ENCODE data around the gene KIF26B.

KIF26B gene

DNA sequence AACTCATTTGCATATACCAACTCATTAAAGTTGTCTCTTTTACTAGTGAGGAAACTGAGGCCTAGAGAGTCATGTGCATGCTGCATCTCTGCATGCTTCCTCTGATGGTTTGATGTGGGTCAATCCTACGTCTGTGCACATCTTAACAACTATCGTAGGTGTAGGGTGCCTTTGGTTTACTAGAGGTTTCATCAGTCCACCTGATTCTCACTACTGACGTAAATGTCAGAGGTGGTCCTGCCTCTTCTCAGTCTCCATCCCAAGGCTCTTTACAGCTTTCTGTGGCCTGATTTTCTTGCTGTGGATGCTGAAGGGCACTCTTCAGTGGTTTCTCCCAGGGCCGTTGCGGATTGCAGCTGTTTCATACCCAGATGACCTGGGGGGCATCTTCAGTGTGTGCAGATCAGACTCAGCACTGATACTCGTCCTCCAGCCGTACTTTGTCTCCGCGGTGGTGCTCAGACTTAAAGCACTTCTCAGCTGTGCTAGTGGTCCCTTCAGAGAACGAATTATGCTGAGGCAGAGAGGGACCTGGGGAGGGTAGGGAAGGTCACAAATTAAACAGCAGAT, 407.0 kb downstream of the KIF26B start:
- no peak for DNase-seq (ENCODE audit: low read depth in 2 of 2)

DNA sequence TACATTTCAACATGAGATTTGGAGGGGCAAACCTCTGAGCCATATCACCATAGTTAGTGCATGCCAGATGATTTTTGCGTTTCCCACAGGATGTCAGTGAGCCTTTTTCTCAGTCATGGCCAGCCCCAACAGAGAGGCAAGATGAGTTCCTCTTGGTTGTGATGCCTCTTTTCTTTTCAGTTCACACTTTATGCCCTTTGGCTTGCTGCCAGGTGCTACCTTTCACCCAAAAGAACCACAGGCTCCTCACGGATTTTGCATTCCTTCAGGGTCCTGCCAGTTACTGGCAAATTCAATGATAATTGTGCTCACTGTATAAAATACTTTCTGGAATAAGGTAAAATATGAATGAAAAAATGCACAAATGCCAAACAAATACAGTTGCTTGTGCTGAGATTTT, 411.3 kb downstream of the KIF26B start:
- no peak for DNase-seq (ENCODE audit: low read depth in 2 of 2)

DNA sequence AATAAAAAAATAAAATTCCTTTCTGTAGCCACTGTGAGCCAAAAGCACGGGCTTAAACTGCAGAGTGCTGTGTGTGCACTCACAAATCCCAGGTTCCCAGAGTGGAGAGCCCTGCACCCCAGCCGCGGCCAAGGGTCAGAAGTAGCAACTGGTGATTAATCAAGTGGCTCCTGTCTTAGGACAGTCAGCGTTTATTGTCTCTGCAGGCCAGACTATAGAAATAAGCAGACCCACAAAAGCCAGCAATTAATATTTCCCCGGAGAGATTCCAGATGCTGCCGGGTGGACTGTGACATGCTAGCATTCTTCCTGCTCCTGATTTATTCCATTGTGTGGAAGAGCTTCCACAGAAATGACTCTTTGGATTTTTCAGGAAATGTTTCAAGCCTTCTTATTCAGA, 412.2 kb downstream of the KIF26B start:
- DNase-seq (ENCODE audit: low read depth in 2 of 2), result no peak

DNA sequence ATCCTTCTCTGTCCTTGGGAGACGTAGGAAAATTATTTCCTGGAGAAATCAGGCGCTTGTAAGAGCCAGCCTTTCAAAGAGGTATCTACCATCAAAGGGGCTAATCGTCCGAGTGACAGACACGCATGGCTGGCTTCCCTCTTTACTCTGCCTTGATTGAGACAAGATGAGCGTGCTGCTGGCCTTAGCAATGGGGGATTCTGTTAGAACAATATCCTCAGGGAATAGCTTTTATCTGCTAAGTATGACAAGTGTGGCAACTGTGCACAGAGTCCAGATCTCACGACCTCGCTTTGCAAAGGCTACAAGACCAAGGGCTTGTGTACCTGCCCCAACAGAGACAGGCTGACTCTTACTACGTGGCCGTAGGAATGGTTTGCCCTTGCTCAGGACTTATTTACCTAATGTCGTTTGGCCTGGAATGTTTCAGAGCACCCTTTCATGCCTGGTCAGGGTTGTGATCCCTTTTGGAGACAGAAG, 417.1 kb downstream of the KIF26B start:
- no peak for DNase-seq (ENCODE audit: low read depth in 2 of 2)

DNA sequence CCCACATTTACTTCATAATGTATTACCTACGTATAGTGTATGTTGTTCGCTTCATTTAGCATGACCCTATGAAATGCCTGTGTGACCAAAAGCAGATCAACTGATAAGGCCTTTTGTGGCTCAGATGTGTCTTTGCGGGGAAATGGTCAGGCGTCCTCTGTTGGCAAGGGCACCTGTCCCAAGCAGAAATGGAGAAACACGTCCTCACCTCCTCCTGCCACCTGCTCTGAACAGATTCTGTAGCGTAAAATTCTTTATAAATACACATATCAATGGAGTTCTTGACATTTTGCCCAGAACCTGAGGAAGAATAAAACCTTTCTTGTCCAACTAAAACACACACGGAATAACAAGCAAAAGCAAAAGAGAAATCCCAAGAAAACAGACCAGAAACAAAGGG, 417.9 kb downstream of the KIF26B start:
- DNase-seq (ENCODE audit: low read depth in 2 of 2), result no peak

DNA sequence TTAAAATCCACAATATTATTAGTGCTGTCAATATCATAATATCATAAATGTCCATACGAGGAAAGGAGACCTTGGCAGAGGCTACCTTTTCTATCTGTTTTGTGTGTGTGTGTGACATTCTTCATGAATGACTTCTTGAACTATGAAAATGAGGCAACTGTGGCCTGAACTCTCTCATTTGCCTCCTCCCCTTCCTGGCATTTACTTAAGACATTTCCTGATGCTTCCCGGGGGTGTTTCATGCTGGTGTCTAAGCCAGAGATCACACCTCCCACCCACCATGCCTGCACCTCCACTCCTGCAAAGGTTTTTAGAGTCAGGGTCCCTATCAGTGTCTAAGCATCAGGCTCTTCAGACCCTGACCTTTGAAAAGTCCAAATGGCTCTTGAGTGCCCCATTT, 420.9 kb downstream of the KIF26B start:
- no peak for DNase-seq (ENCODE audit: low read depth in 2 of 2)

DNA sequence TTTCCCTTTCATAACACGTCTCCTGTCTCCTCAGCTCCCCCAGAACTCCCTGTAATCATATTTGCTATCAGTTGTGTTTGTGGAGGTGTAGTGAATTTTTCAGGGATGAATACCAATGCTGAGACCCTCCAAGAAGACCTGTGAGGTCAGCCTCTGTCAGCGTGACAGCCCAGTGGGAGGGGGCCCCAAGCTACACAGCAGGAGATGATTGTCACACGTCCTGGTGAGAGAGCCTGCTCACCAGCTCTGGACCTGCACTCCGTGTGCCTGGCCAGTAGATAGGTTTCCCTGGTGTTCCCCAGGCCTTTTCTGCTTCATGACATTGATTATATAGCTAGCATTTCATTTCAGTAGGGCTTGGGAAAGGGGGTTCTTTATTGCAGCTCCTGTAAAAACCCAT, 421.5 kb downstream of the KIF26B start:
- no peak for DNase-seq (ENCODE audit: low read depth in 2 of 2)

DNA sequence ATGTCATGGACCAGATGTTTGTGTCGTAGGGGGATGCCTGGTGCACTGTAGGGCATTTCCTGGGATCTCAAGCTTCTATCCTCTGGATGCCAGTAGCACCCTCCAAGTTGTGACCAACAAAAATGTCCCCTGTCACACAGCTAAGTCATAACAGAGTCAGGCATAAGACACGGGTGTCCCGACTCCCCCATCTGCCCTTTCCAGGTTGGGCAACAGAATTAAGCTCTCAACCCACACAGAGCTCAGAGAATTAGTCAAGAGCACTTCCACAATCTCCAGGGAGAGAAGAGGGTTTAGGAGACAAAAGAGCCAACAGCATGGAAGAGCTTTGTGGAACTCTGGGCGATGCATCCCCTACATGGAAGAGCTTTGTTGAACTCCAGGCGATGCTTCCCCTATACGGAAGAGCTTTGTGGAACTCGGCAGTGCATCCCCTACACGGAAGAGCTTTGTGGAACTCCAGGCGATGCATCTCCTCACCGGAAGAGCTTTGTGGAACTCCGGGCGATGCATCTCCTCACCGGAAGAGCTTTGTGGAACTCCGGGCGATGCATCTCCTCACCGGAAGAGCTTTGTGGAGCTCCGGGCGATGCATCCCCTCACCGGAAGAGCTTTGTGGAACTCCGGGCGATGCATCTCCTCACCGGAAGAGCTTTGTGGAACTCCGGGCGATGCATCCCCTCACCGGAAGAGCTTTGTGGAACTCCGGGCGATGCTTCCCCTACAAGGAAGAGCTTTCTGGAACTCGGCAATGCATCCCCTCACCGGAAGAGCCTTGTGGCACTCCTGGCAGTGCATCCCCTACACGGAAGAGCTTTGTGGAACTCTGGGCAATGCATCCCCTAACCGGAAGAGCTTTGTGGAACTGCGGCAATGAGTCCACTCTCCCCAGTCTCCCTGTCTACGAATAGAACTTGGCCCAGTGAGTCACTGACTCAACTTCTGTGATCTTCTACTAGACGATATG, 422.7 kb downstream of the KIF26B start:
- no peak for DNase-seq (ENCODE audit: low read depth in 2 of 2)

DNA sequence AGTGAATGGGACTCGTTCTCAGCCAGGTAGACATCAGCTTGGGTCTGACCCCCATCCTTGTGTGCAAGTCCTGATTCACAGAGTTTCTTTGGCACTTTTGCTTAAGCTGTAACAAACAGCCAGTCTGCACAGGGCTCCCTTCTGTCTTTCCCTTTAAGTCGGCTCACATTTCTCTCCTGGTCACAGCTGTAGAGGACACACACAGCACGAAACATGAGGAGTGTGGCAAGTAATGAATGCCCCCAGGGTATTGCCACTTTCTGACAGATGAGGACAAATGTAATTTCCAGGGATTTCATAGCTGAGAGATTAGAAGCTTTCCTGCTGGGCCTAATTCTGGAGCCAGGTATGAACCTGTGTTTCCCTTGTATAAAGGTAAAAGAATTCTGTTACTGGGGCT, 423.5 kb downstream of the KIF26B start:
- DNase-seq (ENCODE audit: low read depth in 2 of 2), result no peak

DNA sequence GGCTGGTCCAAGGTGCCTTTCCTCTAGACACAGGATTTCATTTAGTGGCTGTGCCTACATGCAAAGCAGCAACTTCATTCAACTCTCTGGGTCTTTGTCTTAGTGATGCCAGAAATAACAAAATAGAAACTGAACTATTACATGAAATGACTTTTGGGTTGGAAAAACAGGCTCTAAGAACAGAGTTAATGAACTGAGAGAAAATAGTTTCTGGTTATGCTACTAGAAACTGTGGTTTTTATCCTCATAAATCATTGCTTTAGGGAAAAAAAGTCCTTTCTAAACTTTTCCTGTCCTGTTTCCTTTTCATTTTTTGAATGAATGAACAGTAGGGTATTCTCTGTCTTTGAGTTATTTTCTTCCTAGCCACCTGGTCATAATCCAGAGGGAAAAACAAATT, 424.0 kb downstream of the KIF26B start:
- DNase-seq (ENCODE audit: low read depth in 2 of 2), result no peak

DNA sequence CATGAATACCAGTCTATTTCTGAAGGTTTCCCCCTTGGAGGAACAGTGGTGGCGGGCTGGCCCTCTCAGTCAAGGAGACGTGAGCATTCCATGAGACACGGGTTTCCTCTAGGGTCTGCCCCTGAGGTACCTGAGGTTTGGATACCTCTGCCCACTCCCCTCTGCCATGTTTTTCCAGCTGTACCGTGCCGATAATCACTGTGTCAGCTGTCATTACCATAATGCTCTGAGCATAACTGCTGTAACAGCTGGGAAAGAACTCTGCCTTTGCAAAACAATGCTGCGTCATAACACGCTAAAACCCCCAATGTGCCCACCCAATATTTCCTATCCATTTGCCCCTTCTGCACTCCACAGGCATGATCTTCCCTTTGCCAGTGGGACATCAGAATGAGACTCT, 425.1 kb downstream of the KIF26B start:
- DNase-seq (ENCODE audit: low read depth in 2 of 2), result no peak

DNA sequence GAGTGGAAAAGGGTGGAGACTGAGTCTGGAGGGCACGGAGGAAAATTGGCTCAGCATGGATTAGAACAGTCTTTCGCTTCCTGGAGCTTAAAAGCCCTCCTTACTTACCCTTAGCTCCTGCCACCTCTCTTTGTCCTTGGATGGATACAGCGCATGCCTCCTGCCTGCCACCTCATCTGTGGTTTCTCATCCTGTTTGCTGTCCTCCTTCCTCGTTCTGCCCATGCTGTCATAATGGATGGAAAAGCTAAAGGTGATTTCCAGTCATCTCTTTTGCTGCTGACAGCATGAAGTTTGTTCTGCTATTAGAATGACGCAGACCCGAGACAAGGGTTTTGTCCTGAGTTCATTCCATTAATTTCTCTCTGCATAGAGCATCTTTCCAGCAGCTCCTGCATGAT, 425.9 kb downstream of the KIF26B start:
- no peak for DNase-seq (ENCODE audit: low read depth in 2 of 2)

DNA sequence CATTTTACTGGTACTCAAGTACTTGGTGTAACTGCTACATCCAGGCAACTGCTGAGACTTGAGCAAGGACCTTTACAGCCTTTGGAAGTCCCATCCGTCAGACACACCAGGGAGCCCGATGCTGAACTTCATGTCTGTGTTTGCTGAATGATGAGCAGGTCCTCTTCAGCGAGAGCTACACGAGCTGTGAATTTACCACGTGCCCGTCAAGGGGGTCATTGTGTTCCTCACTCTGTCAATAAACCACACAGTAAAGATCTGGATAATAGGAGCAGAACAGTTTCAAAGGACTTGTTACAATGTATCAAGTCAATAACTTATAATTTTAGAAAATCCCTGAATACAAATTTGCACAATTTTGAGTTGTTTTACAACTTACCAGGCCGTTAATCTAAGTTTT, 427.2 kb downstream of the KIF26B start:
- DNase-seq (ENCODE audit: low read depth in 2 of 2), result no peak

DNA sequence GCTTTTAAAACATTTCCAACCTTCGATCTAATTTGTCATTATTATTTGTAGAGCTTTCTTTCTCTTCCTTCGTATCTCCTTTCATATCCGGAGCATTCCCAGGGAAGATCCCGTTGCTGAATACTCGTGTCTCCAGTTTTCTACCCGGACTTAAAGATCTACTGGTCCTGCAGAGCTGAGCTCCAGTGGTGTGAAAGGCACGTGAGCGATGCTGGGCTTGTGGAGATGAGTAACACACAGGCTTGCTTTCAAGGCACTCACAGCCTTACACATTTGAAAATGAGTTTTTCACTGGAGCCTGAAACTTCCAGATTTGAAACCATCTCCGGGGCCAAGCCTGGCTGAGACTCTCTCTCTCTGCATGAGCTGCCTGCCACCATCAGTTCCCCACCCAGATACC, 428.3 kb downstream of the KIF26B start:
- no peak for DNase-seq (ENCODE audit: low read depth in 2 of 2)

DNA sequence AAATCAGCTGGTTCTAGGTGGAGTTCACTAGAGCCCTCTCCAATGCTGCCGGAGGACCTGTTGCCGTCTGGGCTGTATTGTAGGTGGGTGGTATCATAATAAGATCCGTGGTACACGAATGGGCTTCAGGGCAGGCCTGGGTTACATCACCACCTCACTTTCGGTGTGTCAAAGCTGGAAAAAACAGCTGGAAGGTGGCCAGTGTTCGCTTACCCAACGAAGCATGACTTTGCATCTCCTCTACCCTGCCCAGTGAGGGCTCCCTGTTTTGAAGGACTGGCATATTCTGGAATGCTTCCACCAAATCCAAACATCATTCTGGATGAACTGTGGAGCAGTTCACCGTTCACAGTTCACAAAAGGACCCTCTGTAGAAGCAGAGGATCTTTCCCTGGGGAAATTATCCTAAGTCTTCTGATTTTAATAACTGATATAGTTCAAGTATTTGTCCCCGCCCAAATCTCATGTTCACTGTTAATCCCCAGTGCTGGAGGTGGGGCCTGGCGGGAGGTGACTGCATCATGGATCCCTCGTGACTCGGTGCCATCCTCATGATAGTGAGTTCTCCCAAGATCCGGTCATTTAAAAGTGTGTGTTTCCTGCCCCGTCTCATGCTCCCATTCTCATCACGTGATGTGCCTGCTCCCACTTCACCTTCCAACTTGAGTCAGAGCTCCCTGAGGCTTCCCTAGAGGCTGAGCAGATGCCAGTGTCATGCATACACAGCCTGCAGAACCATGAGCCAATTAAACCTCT, 429.0 kb downstream of the KIF26B start:
- no peak for DNase-seq (ENCODE audit: low read depth in 2 of 2)

DNA sequence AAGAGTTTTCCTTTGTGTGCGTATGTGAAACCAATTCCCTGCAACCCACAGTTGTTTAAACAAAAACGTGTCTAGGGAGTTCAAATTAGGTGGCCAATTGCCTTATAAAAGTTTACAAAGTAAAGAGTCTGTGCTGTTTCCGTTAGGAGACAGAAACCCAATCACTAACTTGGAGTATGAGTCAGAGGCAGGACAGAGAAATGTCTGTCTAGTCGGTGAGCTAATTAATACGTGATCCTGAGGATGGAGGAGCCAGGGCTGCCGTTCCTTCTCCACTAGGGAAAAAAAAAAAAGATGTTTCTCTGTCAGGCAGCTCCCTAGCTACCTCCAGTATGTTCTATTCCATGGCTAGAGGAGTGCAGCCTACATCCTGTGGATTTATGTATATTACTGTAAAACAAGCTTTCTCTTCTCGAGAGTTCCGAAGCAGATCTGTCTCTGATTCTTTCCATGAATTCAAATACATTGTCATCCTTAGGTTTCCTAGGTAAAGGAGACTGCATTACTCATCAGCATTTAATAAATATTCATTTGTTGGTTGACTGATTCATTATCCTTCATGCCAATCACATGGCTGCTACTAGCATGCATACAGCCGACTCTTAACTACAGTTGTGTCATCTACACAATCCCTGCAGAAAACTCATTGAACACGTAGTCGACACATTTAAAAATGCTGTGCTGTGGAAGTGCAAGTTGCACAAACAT, 430.6 kb downstream of the KIF26B start:
- DNase-seq (ENCODE audit: low read depth in 2 of 2), result no peak

DNA sequence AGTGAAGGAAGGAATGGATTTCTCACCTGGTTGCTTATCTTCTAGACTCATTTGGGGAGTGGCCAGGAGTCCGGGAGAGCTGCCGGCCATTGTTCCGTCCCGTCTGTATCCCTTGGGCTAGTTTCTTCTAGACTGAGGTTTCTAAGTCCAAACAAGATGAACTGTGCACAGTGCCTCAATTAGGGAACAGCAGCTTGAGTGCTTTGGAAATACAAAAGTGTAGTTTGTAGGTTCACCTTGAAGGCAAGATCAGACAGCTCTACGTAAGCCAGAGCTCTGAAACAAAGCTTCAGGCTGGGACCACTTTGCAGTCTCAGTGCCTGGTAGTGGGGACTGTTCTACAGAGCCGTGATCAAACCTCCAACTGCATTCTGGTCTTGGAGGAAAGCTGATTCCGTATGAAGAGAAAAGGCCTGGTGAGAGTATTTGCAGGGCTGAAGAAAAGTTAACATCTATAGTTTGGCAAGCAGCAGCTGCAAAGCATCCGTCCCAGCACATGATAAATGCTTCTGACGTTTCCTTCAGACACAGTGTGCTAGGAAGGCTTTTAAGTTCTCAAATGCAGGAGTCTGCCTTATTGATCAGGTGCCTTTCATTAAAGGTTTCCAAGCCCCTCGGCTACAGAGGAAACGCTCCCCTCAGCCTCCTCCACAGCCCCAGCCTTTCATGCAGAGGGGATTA, 432.8 kb downstream of the KIF26B start:
- no peak for DNase-seq (ENCODE audit: low read depth in 2 of 2)

DNA sequence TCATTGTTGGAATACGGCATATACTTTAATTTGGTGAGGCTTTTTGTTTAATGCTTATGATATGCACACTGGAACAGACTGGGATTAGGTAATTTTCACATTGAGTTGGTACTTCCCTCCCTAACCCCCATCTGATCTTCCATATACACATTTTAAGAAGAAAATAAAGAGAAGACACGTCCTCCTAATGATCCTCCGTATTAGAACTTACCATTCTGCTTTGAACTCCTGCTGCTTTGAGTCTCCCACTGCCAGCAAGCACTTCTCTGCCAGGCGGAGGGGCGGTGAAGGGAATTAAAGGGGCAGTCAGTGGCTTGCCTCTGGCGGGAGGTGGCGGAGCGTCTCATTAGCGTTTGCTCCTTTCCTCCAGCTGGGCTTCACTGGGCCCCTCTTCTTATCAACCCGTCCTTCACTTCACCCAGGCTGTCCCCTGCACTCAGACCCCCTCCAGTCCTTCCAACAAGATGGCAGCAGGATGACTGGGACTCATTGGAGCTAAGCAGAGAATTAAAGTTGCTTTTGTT, 433.4 kb downstream of the KIF26B start:
- no peak for DNase-seq (ENCODE audit: low read depth in 2 of 2)

DNA sequence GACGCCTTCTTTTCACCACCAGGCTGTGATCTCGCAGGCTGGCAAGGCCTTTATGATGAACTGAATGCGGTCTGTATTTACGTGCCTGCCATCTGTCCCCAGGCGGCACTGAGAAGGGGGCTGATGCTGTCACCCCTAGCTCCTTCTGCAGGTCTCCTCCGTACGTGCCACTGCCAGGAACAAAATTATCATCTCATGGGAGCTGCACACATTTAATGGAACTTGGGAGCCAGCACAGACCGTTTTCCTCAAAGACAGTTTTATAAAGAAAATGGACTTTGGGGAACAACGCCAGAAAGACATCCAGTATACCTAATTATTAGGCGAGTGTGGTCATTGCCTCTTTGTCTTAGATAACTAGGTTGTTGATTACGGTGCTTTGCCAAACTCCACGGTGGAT, 434.5 kb downstream of the KIF26B start:
- no peak for DNase-seq (ENCODE audit: low read depth in 2 of 2)

DNA sequence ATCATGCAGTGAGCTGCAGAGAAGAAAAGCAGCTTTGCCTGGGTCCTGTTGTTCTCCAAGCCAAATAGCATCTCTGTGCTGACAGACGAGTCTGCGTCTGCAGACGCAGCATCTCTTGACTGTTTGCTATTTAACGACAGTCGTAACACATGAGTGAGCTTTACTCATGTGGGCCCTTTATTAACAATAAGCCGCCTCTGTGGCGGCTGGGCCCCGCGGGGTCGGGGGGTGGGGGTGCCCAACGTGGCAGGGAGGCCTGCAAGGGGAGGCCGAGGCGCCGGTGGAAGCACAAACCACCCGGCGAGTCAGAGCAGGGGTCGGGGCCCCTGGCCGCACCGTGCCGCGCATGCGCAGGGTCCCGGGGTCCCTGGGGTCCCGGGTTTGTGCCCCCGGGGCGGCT, 435.1 kb downstream of the KIF26B start:
- no peak for DNase-seq (ENCODE audit: low read depth in 2 of 2)

DNA sequence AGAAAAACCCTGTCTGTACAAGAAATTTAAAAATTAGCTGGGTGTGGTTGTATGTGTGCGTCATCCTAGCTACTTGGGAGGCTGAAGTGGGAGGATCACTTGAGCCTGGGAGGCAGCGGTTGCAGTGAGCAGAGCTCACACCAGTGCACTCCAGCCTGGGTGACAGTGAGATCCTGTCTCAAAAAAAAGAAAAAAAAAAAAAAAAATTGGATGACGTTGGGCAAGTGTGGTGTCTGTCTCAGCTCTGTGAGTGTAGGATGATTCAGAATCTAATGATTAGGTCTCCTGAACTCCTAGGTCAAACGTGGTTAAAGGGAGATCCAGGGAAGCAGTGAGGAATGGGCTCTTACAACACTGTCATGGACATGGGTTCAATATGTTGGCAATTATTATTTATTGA, 435.9 kb downstream of the KIF26B start:
- no peak for DNase-seq (ENCODE audit: low read depth in 2 of 2)
